Upper lobe of right lung (tissue), 1 donor: ENCODE results near the gene ECEL1. TPM values are rescaled to one million over a fixed set of nuclear protein-coding genes. Genes with fewer than 3 reads are reported as not detected.
"Not testable (repeated sequence)": the region's sequence is repeated elsewhere in the genome, so short reads cannot be mapped to it uniquely, and the experiment has no call there.

ENCODE experiments used
- ATAC-seq: fragments of 200-7000 bp; cut with Tn5 transposase; one replicate; pipeline ENCODE4 v1.9.1; 2020; ENCODE audit warnings: mild to moderate bottlenecking, moderate library complexity
- DNase-seq: peaks from one replicate; pipeline ENCODE4 v3.0.0-alpha.2; 2020
- H3K27ac ChIP-seq: fragments of 200-600 bp; one replicate; pipeline ENCODE4 v1.8.0; 2022
- H3K27me3 ChIP-seq: fragments of 200-600 bp; one replicate; pipeline ENCODE4 v1.8.0; 2022; ENCODE audit warnings: mild to moderate bottlenecking
- H3K36me3 ChIP-seq: fragments of 200-600 bp; one replicate; pipeline ENCODE4 v1.8.0; 2022
- H3K4me1 ChIP-seq: fragments of 200-600 bp; one replicate; pipeline ENCODE4 v1.8.0; 2022
- H3K4me3 ChIP-seq: fragments of 200-600 bp; one replicate; pipeline ENCODE4 v1.8.0; 2022; ENCODE audit warnings: mild to moderate bottlenecking
- H3K9me3 ChIP-seq: fragments of 200-600 bp; one replicate; pipeline ENCODE4 v1.8.0; 2022
- intact Hi-C: fragments of 100-400 bp; cut with DNase I; formaldehyde crosslinking; loops from one replicate; pipeline ENCODE4 v1.11.0; 2022
- total RNA-seq: library from RNA; stranded (reverse); fragmentation: NEBNext Ultra II Directional; extraction: Animal tissue kit (Norgen Biotek cat#: 25700); gene quantifications from one replicate; pipeline ENCODE4 v1.2.1, GENCODE V29; 2021
- TF ChIP-seq, protein P1 (sequence below): fragments of 200-600 bp; IDR thresholded peaks from one replicate; pipeline ENCODE4 v1.8.0; 2022; ENCODE audit warnings: antibody characterized with exemption
- donor health status: DM: no; HTN: yes; CAD: no; lungs with severe emphysema.

Gene ECEL1
- total RNA-seq, 1 donor from 2014 or later, result not detected

DNA sequence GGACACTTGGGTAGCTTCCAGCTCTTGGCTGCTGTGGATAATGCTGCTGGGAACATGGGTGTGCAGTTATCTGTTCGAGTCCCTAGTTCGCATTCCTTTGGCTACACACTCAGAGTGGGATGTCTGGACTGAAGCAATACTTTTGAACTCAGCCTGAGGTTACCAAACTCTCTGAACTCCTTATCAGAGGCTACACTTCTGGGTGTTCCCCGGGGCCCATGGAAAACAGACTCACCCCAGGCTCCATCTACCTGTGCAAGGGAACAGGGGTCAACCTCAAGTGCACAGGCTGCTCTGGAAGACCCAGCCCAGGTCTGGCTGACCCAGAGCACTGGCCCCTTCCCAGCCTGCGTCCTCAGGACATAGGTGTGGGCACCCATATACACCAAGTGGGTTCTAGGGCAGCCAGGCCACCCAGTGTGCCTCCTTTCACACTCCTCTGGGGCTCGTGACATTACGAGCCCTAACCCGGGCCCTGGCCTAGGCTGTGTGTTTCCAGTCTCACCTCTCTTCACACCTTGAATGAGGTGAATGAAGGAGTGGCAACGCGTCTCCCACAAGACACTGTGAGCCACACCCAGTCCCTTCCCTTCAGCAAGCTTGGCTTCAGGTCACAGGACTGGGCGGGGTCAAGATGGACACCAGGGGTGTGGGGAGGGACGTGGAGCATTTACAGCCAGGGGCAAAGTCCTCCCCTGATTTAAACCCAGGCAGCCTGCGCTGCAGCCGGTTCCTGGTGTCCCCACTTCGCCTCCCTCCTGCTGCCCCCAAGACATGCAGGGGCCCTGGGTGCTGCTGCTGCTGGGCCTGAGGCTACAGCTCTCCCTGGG lies 32.0 kb downstream of the ECEL1 start, which contains the start of gene ALPI:
Gene ALPI, plus strand, starts transcription at position 728 of the 830 bp plus-strand sequence. Its CDS starts 47 bp downstream, at position 775.
- peaks cover 24% of the 10 kb centered on the region for H3K27me3 ChIP-seq

GRCh38 chr2:232454630-232455029 lies 33.0 kb downstream of the ECEL1 start:
- ATAC-seq (no peak), DNase-seq (no peak)
- H3K36me3 ChIP-seq, result no peaks in the 10 kb centered on the region
- H3K9me3 ChIP-seq, result no peaks in the 10 kb centered on the region
- no peak overlapping the region for H3K4me3 ChIP-seq
- intact Hi-C loops, result no loop called here
- TF ChIP-seq, protein P1, sequence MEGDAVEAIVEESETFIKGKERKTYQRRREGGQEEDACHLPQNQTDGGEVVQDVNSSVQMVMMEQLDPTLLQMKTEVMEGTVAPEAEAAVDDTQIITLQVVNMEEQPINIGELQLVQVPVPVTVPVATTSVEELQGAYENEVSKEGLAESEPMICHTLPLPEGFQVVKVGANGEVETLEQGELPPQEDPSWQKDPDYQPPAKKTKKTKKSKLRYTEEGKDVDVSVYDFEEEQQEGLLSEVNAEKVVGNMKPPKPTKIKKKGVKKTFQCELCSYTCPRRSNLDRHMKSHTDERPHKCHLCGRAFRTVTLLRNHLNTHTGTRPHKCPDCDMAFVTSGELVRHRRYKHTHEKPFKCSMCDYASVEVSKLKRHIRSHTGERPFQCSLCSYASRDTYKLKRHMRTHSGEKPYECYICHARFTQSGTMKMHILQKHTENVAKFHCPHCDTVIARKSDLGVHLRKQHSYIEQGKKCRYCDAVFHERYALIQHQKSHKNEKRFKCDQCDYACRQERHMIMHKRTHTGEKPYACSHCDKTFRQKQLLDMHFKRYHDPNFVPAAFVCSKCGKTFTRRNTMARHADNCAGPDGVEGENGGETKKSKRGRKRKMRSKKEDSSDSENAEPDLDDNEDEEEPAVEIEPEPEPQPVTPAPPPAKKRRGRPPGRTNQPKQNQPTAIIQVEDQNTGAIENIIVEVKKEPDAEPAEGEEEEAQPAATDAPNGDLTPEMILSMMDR, result no peak
- no peak overlapping the region for H3K27ac ChIP-seq
- peaks cover 20% of the 10 kb centered on the region for H3K27me3 ChIP-seq
- no peaks in the 10 kb centered on the region for H3K4me1 ChIP-seq

More for the DNA sequence above, 32.0 kb downstream of the ECEL1 start, which contains the start of gene ALPI:
- intact Hi-C loops, result no loop called here
- H3K27ac ChIP-seq, result no peak within 1 kb of the TSS
- no peaks in the 10 kb centered on the region for H3K9me3 ChIP-seq
- no peak within 1 kb of the TSS for H3K4me3 ChIP-seq
- DNase-seq (peak; percentile 55), ATAC-seq (no peak)
- TF ChIP-seq, protein P1, result no peak
- no peaks in the 10 kb centered on the region for H3K36me3 ChIP-seq
- H3K4me1 ChIP-seq, result no peaks in the 10 kb centered on the region

- ATAC-seq, H3K27me3 ChIP-seq, H3K27ac ChIP-seq, H3K4me3 ChIP-seq, H3K36me3 ChIP-seq, H3K9me3 ChIP-seq, intact Hi-C loops, H3K4me1 ChIP-seq: not testable (repeated sequence)
- DNase-seq, result peak; percentile 45
Observed at GRCh38 chr2:232451645-232452044, 36.0 kb downstream of the ECEL1 start.

- ATAC-seq (no peak), DNase-seq (no peak)
- Histone ChIP-seq H3K27ac (no peak overlapping the region), H3K27me3 (no peaks in the 10 kb centered on the region), H3K36me3 (no peaks in the 10 kb centered on the region), H3K4me3 (no peak overlapping the region), H3K9me3 (no peaks in the 10 kb centered on the region), H3K4me1 (no peaks in the 10 kb centered on the region)
- TF ChIP-seq, protein P1, result no peak
- intact Hi-C loops, result no loop called here
Observed at GRCh38 chr2:232449964-232450363, 37.7 kb downstream of the ECEL1 start.

DNA sequence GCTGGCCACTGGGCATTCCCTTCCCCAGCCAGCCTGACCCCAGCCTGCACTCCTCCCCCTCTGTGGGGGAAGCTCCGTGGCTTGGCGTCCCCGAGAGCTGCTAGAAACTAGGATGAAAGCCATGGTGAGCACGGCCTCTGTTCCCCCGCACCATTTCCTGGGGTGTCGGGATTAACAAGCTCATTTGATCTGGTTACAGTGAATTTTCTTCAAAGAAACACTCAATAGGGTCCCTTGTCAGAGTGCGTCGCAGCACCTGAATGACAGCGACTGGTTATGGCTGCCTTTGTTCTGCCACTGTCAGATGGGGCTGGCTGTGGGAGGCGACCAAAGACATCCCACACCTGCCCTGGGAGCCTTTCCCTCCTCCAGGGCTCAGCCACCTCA lies 39.3 kb downstream of the ECEL1 start:
- Histone ChIP-seq H3K9me3 (no peaks in the 10 kb centered on the region), H3K4me3 (no peak overlapping the region), H3K27ac (no peak overlapping the region), H3K27me3 (no peaks in the 10 kb centered on the region), H3K36me3 (no peaks in the 10 kb centered on the region), H3K4me1 (no peaks in the 10 kb centered on the region)
- no peak for DNase-seq
- no peak for ATAC-seq
- intact Hi-C loops, result no loop called here
- TF ChIP-seq, protein P1, result no peak

DNA sequence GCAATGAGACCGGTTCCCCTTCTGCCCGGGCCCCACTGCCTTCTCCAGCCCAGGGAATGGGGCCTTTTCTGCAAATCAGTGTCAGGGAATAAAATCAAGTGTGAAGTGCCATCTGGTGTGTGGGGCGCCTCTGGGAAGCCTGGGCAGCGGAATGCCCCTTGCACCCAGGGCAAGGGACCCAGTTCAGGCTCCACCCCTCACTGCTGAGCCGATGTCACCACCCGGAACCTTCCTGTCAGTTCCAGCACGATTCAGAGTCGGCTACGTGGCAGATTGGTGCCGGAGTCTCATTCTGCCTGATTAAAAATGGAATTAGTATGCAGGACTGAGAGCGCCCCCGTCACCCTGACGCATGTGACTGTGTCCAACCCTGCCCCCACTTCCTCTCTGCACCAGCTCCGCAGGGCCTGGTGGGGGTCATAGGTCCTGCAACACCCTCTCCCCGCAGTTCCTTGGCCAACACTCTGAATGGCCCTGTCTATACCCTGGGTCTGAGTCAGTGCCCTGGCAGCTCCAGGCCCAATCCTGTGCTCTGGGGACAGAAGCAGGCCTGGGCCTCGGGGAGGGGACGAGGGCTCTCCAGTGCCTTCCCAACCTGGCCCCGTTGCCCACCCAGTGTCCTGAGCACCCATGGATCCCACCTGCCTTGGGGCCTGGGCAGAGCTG lies 39.9 kb downstream of the ECEL1 start:
- intact Hi-C loops, result no loop called here
- DNase-seq (peak; percentile 64), ATAC-seq (no peak)
- H3K27ac ChIP-seq, result no peak overlapping the region
- no peaks in the 10 kb centered on the region for H3K27me3 ChIP-seq
- H3K36me3 ChIP-seq, result no peaks in the 10 kb centered on the region
- TF ChIP-seq, protein P1, result no peak
- no peaks in the 10 kb centered on the region for H3K9me3 ChIP-seq
- no peaks in the 10 kb centered on the region for H3K4me1 ChIP-seq
- H3K4me3 ChIP-seq, result no peak overlapping the region
